ENCODE data around the gene USH1C.

DNA sequence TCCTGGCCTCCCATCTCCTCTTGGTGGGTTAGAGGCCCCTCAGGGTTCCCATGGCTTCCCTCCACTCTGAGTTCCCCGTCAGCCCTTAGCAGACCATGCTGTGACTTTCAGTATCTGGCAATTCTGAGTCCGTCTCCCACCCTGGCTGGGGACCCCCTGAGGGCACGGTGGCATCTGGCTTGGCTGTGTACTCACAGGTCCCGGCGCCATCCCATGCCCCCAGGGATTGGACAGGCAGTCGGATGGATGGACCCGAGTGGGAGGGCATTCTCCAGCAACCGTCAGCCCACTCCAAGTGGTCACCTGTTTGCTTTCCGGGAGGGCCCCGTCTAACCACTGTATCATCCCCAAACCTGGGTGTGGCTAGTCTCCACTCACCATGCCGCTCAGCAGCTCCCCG is 43.5 kb downstream of the USH1C start:
- no peak for TF ChIP-seq EZH2 (IDR thresholded peaks at IDR 0.05)
- no peak for TF ChIP-seq POLR2AphosphoS5 (IDR thresholded peaks at IDR 0.05; ENCODE audit: borderline replicate concordance, low read depth, low read length)
